HCT116 (cell line): ENCODE data around the gene CYSTM1.
A peak's percentile ranks its signal among the peaks of the same experiment; 100 is the strongest.

Source experiments
- EZH2phosphoT487 ChIP-seq: fragments of 200-600 bp; IDR thresholded peaks from 2 replicates; pipeline ENCODE4 v1.6.1; 2018; ENCODE audit warnings: antibody characterized with exemption, borderline replicate concordance
- FOSL1 ChIP-seq: IDR thresholded peaks from 2 replicates; pipeline ENCODE4 v1.6.1; 2012; ENCODE audit warnings: low read depth
- MAX ChIP-seq: IDR thresholded peaks from 2 replicates; pipeline ENCODE4 v1.6.1; 2012
- POLR2A ChIP-seq: IDR thresholded peaks from 2 replicates; pipeline ENCODE4 v1.7.0; 2011; ENCODE audit warnings: borderline replicate concordance; ENCODE audit not compliant: insufficient read depth, insufficient read length; ENCODE audit errors: extremely low read depth
- YY1 ChIP-seq: IDR thresholded peaks from 2 replicates; pipeline ENCODE4 v1.6.1; 2011; ENCODE audit warnings: low read length, low read depth, moderate library complexity, mild to moderate bottlenecking; ENCODE audit not compliant: insufficient replicate concordance; ENCODE audit errors: extremely low read depth
- TF ChIP-seq, protein P1 (sequence below), 3 experiments: fragments of 200-600 bp in 1 of 3; sonication (generic) in 1 of 3; IDR thresholded peaks in 2 of 3; conservative IDR thresholded peaks in 1 of 3; 2 replicates each; pipeline ENCODE4 v1.5.1; 2012 to 2017; ENCODE audit warnings: low read depth in 2 of 3, low read length in 2 of 3, antibody characterized with exemption in 1 of 3, borderline replicate concordance in 1 of 3, control low read depth in 1 of 3, mild to moderate bottlenecking in 1 of 3, mixed read lengths in 1 of 3, mixed run types in 1 of 3, moderate library complexity in 1 of 3; ENCODE audit not compliant: insufficient read depth in 1 of 3

GRCh38 chr5:140242099-140242498 is 67.1 kb downstream of the CYSTM1 start:
- TF ChIP-seq, protein P1, sequence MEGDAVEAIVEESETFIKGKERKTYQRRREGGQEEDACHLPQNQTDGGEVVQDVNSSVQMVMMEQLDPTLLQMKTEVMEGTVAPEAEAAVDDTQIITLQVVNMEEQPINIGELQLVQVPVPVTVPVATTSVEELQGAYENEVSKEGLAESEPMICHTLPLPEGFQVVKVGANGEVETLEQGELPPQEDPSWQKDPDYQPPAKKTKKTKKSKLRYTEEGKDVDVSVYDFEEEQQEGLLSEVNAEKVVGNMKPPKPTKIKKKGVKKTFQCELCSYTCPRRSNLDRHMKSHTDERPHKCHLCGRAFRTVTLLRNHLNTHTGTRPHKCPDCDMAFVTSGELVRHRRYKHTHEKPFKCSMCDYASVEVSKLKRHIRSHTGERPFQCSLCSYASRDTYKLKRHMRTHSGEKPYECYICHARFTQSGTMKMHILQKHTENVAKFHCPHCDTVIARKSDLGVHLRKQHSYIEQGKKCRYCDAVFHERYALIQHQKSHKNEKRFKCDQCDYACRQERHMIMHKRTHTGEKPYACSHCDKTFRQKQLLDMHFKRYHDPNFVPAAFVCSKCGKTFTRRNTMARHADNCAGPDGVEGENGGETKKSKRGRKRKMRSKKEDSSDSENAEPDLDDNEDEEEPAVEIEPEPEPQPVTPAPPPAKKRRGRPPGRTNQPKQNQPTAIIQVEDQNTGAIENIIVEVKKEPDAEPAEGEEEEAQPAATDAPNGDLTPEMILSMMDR (IDR thresholded peaks at IDR 0.05 in 2 of 3, conservative IDR thresholded peaks at IDR 0.05 in 1 of 3; ENCODE audit: borderline replicate concordance in 1 of 3, insufficient read depth in 1 of 3, low read depth in 2 of 3, low read length in 2 of 3) = peak in 2 of 3 experiments; percentile 22 to 47; a peak in 2 of 6 replicates
- no peak for TF ChIP-seq EZH2phosphoT487
- TF ChIP-seq FOSL1 = no peak
- TF ChIP-seq MAX = no peak
- TF ChIP-seq YY1 = no peak
- TF ChIP-seq POLR2A = no peak
